ENCODE results near the gene MRPL40. TPM values are rescaled to one million over a fixed set of nuclear protein-coding genes. Genes with fewer than 3 reads are reported as not detected.

The MRPL40 gene
- total RNA-seq: 10 to 100 TPM; 30.3 to 86.6 (median 43.8) TPM

DNA sequence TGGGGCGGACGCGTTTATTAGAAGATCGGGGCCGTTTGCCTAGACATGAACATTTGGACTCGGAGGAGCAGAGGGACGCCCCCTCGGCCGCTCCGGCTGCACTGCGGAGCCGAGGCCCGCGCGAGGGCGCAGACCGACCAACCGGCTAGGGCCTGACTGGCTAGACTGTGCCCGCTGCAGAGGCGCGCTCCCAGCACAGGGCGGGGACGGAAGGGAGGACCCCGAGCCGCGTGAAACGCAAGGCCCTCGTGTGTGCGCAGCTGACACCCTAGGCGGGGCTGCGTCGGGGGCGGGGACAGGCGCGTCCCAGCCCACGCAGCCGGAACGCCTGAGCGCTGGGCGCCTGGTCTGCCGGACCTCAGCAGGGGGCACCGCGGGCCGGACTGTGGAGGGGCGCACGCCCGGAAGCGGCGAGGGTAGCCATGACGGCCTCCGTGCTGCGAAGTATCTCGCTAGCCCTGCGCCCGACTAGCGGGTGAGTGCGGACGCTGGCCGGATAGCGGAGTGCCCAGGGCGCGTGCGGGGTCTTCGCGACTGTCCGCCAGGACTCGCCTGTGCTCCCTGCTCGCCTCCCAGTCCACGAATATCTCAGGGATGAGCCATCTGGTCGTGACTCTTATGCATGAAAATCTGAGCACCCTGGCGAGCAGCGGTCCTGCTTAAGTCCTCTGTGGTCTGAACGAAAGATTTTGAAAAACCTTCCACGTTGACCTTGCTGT lies at the start of gene MRPL40:
TSS of gene MRPL40 (plus strand) at position 413 of the 719 bp plus-strand sequence. CDS start at position 423, 10 bp downstream.
- WGBS, 10 experiments: 0 to 3% (median 0%) methylated on average over 2 to 6 of the region's 74 CpGs; no CpG with 5 or more reads in 5 of the 10 experiments
- ATAC-seq (replicated peaks in 6 of 8): peak; percentile 75 to 93 (median 90)
- peak within 1 kb of the TSS; percentile 58 to 80 (median 64) for H3K4me3 ChIP-seq
- peak within 1 kb of the TSS; percentile 92 to 93 for H3K27ac ChIP-seq
- in situ Hi-C loops (cut with MboI; ENCODE audit: low pct_unique_long_range_greater_than_20kb in 2 of 9, low sequenced_read_pairs in 9 of 9, unreplicated experiment in 9 of 9): loop anchor here in 1 of 9 experiments (25.0 kb wide), 2 partner anchors 95 to 245 kb away; partner anchors contain the start of gene SLC25A1
- H3K4me1 ChIP-seq (replicated peaks in 1 of 2): peaks cover 13% of the 10 kb centered on the region in 2 donors

DNA sequence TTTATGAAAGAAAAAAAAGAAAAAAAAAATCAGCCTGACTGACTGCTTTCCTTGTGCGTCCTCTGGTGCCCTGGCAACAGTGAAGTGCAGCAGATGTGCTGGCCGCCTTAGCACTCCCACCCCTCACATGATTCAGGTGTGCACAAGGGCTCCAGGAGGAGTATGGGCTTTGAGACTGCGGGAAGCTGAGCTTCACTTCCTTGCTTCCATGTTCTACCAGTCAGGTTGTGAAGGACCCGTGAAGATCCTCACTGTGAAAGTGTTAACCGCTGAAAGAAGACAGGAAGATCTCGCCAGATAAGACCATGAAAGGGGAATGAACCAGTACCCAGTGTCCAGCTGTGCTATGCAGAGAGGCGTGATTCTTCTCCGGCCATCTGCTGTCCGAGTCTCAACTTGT lies 49.1 kb upstream of the MRPL40 start:
- 87 to 100% (median 93%) methylated on average over 1 to 8 of the region's 9 CpGs; no CpG with 5 or more reads in 1 of the 10 experiments for WGBS, 10 experiments
- ATAC-seq (replicated peaks in 6 of 8): no peak
- no peak overlapping the region for H3K4me3 ChIP-seq
- H3K27ac ChIP-seq: no peak overlapping the region
- in situ Hi-C loops (cut with MboI; ENCODE audit: low pct_unique_long_range_greater_than_20kb in 2 of 9, low sequenced_read_pairs in 9 of 9, unreplicated experiment in 9 of 9): no loop called here
- H3K4me1 ChIP-seq (replicated peaks in 1 of 2): no peaks in the 10 kb centered on the region

DNA sequence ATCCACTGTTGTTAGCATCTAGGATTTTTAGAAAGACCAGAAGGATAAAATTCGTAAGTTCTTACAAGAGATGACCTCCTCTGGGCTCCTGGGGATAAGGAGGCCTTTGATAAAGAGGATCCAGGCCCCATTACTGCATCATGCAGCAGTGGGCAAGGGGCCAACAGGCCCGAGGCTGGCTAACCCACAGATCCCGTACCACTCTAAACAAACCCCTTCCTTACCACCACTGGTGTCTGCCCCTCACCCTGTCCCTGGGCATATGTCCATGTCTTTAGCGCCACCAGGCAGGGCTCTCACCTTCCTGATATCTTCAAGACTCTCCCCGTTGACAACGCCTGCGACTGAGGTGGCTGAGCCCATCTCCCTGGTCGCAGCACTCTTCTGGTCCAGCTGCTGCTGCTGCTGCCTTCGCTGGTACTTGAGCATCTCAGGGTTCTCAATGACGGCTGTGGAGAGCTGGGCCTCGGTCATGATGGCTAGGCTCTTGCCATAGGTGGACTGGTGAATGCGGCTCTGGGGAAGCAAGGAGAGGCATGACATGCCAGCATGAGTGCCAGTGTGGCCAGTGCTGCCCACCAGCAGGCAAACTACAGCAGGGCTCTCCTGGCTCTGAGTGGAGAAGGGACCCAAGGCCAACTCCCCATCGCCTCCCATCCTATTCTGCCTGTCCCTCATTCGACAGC lies 47.0 kb upstream of the MRPL40 start:
- WGBS, 10 experiments: 83 to 100% (median 94%) methylated on average over 1 to 10 of the region's 14 CpGs; no CpG with 5 or more reads in 5 of the 10 experiments
- in situ Hi-C loops (cut with MboI; ENCODE audit: low pct_unique_long_range_greater_than_20kb in 2 of 9, low sequenced_read_pairs in 9 of 9, unreplicated experiment in 9 of 9): no loop called here
- Histone ChIP-seq H3K4me3 (no peak overlapping the region), H3K4me1 (replicated peaks in 1 of 2) (no peaks in the 10 kb centered on the region), H3K27ac (no peak overlapping the region)
- ATAC-seq (replicated peaks in 6 of 8): no peak

DNA sequence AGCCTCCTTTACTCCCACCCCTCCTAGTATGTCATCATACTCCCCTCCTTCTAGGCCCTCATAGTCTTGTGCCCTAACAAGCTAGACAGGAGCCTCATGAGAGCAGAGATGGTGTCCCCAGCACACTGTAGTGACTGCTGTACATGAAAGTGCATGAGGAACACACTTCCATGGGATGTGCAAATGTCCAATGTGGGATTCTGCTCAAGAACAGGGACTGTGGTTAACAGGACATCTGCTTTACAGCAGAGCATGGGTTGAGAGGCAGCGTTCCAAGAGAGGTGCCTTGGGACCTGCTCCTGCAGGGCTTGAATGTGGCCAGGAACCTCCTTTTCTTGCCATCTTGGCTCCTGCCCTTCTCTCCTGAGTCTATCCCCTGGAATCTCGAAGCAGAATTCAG lies 46.1 kb upstream of the MRPL40 start:
- 100% methylated on average over 1 to 2 of the region's 2 CpGs; no CpG with 5 or more reads in 6 of the 10 experiments for WGBS, 10 experiments
- ATAC-seq (replicated peaks in 6 of 8): no peak
- Histone ChIP-seq H3K4me3 (no peak overlapping the region), H3K4me1 (replicated peaks in 1 of 2) (no peaks in the 10 kb centered on the region), H3K27ac (peak overlapping the region in 1 of 2 donors; percentile 19)
- in situ Hi-C loops (cut with MboI; ENCODE audit: low pct_unique_long_range_greater_than_20kb in 2 of 9, low sequenced_read_pairs in 9 of 9, unreplicated experiment in 9 of 9): no loop called here

DNA sequence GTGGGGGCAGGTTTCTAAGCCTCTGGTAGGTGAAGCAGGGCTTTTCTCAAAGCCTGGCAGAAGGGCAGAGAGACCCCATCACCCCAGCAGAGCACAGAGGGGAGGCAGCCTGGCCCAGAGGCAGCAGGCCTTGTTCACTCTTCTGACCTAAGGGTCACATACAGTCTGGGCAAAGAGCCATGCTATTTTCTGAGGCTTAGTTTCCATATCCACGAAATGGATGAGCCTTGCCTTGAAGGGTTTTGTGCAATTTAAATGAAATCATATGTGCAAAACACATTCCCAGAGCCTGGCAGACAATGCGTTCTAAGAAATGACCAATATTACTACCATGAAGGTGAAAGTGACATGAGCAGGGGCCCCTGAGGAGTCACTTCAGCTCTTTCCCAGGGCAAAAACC lies 45.3 kb upstream of the MRPL40 start:
- no peak overlapping the region for H3K27ac ChIP-seq
- H3K4me1 ChIP-seq (replicated peaks in 1 of 2): no peaks in the 10 kb centered on the region
- WGBS, 10 experiments: 0 to 100% (median 85%) methylated on average over 1 to 2 of the region's 2 CpGs; no CpG with 5 or more reads in 4 of the 10 experiments
- in situ Hi-C loops (cut with MboI; ENCODE audit: low pct_unique_long_range_greater_than_20kb in 2 of 9, low sequenced_read_pairs in 9 of 9, unreplicated experiment in 9 of 9): no loop called here
- peak in 3 of 8 experiments; percentile 84 to 90 (median 89) for ATAC-seq (replicated peaks in 6 of 8)
- H3K4me3 ChIP-seq: no peak overlapping the region

DNA sequence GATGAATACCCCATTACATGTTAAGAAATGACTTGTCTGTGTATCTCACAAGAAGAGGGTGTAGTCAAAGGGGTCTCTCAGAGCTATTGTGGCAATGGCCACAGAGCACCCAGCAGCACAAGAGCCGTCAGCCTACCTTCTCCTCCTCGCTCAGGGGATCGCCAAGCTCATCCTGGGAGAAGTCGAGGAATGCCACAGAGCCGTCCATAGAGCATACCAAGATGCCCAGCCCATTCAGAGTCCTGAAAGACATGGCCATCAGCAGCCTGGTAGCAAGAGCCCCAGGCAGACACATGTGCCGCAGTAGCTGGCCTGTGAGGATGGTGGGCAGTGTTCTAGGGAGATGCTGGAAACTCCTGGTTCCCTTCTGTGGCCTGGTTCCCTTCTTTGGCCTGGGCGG lies 44.8 kb upstream of the MRPL40 start:
- ATAC-seq (replicated peaks in 6 of 8): peak in 1 of 8 experiments; percentile 9
- WGBS, 10 experiments: 90 to 100% (median 96%) methylated on average over 1 to 5 of the region's 7 CpGs; no CpG with 5 or more reads in 3 of the 10 experiments
- H3K27ac ChIP-seq: no peak overlapping the region
- in situ Hi-C loops (cut with MboI; ENCODE audit: low pct_unique_long_range_greater_than_20kb in 2 of 9, low sequenced_read_pairs in 9 of 9, unreplicated experiment in 9 of 9): no loop called here
- H3K4me3 ChIP-seq: no peak overlapping the region
- H3K4me1 ChIP-seq (replicated peaks in 1 of 2): no peaks in the 10 kb centered on the region

DNA sequence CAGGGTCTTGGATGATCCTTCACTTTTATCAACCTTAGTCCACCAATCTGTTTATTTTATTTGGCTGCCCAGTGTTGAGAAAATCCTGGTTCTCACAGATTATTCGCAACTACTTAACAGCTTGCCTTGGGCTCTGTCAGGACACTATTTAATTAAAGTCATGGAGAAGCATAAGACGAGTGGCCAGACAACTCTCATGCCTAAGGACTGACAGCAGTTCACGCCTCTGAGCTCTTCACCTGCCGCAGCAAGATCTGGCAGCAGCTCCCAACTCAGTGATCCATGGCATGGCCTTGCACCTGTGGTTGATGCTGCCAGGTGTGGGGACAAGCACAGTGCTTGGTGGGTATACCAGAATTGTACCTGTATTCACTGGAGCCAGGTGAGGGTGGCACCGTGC lies 38.6 kb upstream of the MRPL40 start:
- no peaks in the 10 kb centered on the region for H3K4me1 ChIP-seq (replicated peaks in 1 of 2)
- no peak overlapping the region for H3K4me3 ChIP-seq
- H3K27ac ChIP-seq: no peak overlapping the region
- no peak for ATAC-seq (replicated peaks in 6 of 8)
- in situ Hi-C loops (cut with MboI; ENCODE audit: low pct_unique_long_range_greater_than_20kb in 2 of 9, low sequenced_read_pairs in 9 of 9, unreplicated experiment in 9 of 9): no loop called here
- WGBS, 10 experiments: 0 to 100% (median 52%) methylated on average over 1 to 4 of the region's 5 CpGs; no CpG with 5 or more reads in 4 of the 10 experiments

- Histone ChIP-seq H3K4me1 (replicated peaks in 1 of 2) (no peaks in the 10 kb centered on the region), H3K27ac (no peak overlapping the region), H3K4me3 (no peak overlapping the region)
- ATAC-seq (replicated peaks in 6 of 8): no peak
- WGBS, 10 experiments: 84 to 100% (median 97%) methylated on average over 1 to 7 of the region's 8 CpGs; no CpG with 5 or more reads in 2 of the 10 experiments
- in situ Hi-C loops (cut with MboI; ENCODE audit: low pct_unique_long_range_greater_than_20kb in 2 of 9, low sequenced_read_pairs in 9 of 9, unreplicated experiment in 9 of 9): no loop called here
These were observed 37.9 kb upstream of the MRPL40 start for GRCh38 chr22:19394274-19395050.

- 89 to 100% (median 94%) methylated on average over 1 to 3 of the region's 4 CpGs; no CpG with 5 or more reads in 3 of the 10 experiments for WGBS, 10 experiments
- in situ Hi-C loops (cut with MboI; ENCODE audit: low pct_unique_long_range_greater_than_20kb in 2 of 9, low sequenced_read_pairs in 9 of 9, unreplicated experiment in 9 of 9): no loop called here
- no peak for ATAC-seq (replicated peaks in 6 of 8)
- Histone ChIP-seq H3K4me3 (no peak overlapping the region), H3K4me1 (replicated peaks in 1 of 2) (no peaks in the 10 kb centered on the region), H3K27ac (peak overlapping the region in 1 of 2 donors; percentile 11)
These were observed 37.1 kb upstream of the MRPL40 start for GRCh38 chr22:19395276-19395675.

- in situ Hi-C loops (cut with MboI; ENCODE audit: low pct_unique_long_range_greater_than_20kb in 2 of 9, low sequenced_read_pairs in 9 of 9, unreplicated experiment in 9 of 9): no loop called here
- no peaks in the 10 kb centered on the region for H3K4me1 ChIP-seq (replicated peaks in 1 of 2)
- ATAC-seq (replicated peaks in 6 of 8): no peak
- H3K4me3 ChIP-seq: no peak overlapping the region
- WGBS, 10 experiments: 68 to 100% (median 100%) methylated on average over 1 to 6 of the region's 6 CpGs; no CpG with 5 or more reads in 5 of the 10 experiments
- no peak overlapping the region for H3K27ac ChIP-seq
These were observed 35.8 kb upstream of the MRPL40 start for GRCh38 chr22:19396561-19396933.

DNA sequence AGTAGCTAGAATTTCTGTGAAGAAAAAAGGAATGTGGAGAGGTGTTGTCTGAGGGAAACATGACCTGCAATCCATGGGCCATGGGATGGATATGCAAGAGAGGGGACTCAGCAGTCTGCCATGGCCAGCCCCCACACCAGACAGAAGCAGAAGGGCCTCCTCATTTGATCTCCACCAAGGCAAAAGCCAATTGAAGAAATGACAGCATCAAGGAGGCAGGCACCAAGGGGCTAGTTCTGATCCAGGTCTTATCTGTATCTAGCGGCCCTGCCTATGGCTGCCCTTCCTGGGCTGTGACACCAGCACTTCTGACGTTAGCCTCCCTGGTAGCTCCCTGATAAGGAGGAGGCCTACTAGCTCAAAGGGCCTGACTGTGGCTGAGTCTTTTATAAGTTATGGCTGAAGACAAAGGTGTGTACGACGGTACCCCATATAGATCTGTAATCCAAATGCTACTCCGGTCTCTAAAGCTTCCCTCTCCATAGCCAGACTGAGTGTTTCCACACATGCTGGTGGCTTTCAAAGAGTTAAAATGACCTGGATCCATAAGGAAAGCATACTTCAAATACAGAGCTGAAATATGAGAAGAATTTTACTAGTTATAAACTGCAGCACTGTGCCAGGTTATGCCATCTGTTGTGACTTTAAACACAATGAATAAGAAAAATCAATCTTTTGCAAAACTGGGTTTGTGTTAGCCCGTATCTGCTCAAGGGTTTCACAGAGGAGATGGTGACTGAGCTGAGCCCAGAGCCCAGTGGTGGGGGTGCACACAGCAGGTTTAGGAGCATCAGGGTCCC lies 35.2 kb upstream of the MRPL40 start:
- in situ Hi-C loops (cut with MboI; ENCODE audit: low pct_unique_long_range_greater_than_20kb in 2 of 9, low sequenced_read_pairs in 9 of 9, unreplicated experiment in 9 of 9): no loop called here
- 86 to 100% (median 100%) methylated on average over 1 to 5 of the region's 6 CpGs for WGBS, 10 experiments
- H3K27ac ChIP-seq: peak overlapping the region; percentile 35 to 50

DNA sequence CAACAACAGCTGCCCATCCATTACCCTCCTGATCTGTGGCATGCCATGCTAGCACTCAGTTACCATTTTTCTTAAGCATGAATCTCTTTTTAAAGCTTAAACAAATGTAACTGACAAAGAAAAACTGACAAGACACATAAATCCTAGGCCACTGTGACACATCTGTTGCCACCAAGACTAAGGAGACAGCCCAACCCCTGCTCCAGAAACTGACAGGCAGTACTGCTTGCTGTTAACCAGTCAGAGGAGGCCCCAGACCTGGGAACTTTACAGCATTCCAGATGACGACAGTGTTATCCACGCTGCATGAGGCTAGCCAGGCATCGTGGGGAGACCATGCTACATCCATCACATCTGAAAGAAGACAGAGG lies 34.6 kb upstream of the MRPL40 start:
- in situ Hi-C loops (cut with MboI; ENCODE audit: low pct_unique_long_range_greater_than_20kb in 2 of 9, low sequenced_read_pairs in 9 of 9, unreplicated experiment in 9 of 9): no loop called here
- Histone ChIP-seq H3K27ac (peak overlapping the region in 1 of 2 donors; percentile 30), H3K4me3 (no peak overlapping the region), H3K4me1 (replicated peaks in 1 of 2) (no peaks in the 10 kb centered on the region)
- ATAC-seq (replicated peaks in 6 of 8): peak in 2 of 8 experiments; percentile 47 to 72
- 44 to 100% (median 94%) methylated on average over 2 to 3 of the region's 3 CpGs; no CpG with 5 or more reads in 7 of the 10 experiments for whole genome bisulfite sequencing, 10 experiments

More for the DNA sequence above, 35.2 kb upstream of the MRPL40 start:
- Histone ChIP-seq H3K4me3 (no peak overlapping the region), H3K4me1 (replicated peaks in 1 of 2) (no peaks in the 10 kb centered on the region)
- ATAC-seq (replicated peaks in 6 of 8): no peak

Measured in motor neuron (in vitro differentiated cells).